NCI-H146 (cell line): ENCODE measurements around the gene ITPR1.

Experiments used
- DNase-seq: peaks from one replicate; lab custom pipeline; 2025; lab: John Stamatoyannopoulos, UW

Gene ITPR1

GRCh38 chr3:4720316-4721075 is 227.3 kb downstream of the ITPR1 start:
- DNase-seq: no peak

GRCh38 chr3:4721511-4721911 is 228.4 kb downstream of the ITPR1 start:
- DNase-seq: no peak

- DNase-seq: no peak
These were observed 229.0 kb downstream of the ITPR1 start for GRCh38 chr3:4722103-4722502.

GRCh38 chr3:4724051-4724629 is 231.0 kb downstream of the ITPR1 start:
- DNase-seq: no peak

- no peak for DNase-seq
These were observed 233.4 kb downstream of the ITPR1 start for GRCh38 chr3:4726549-4726948.

GRCh38 chr3:4729061-4729973 is 236.2 kb downstream of the ITPR1 start:
- DNase-seq: no peak

GRCh38 chr3:4730719-4731118 is 237.6 kb downstream of the ITPR1 start:
- DNase-seq: no peak

- DNase-seq: no peak
These were observed 238.5 kb downstream of the ITPR1 start for GRCh38 chr3:4731543-4732111.

- no peak for DNase-seq
These were observed 239.8 kb downstream of the ITPR1 start for GRCh38 chr3:4732925-4733324.

GRCh38 chr3:4734454-4734853 is 241.3 kb downstream of the ITPR1 start:
- DNase-seq: no peak

GRCh38 chr3:4735243-4735642 is 242.1 kb downstream of the ITPR1 start:
- no peak for DNase-seq

- no peak for DNase-seq
These were observed 243.2 kb downstream of the ITPR1 start for GRCh38 chr3:4736284-4736861.

GRCh38 chr3:4738737-4739274 is 245.7 kb downstream of the ITPR1 start:
- no peak for DNase-seq

GRCh38 chr3:4739289-4740236 is 246.4 kb downstream of the ITPR1 start:
- no peak for DNase-seq

- no peak for DNase-seq
These were observed 247.4 kb downstream of the ITPR1 start for GRCh38 chr3:4740397-4741105.

- DNase-seq: no peak
These were observed 247.9 kb downstream of the ITPR1 start for GRCh38 chr3:4741106-4741403.

GRCh38 chr3:4741404-4742307 is 248.5 kb downstream of the ITPR1 start:
- no peak for DNase-seq

- DNase-seq: no peak
These were observed 249.2 kb downstream of the ITPR1 start for GRCh38 chr3:4742359-4742758.

GRCh38 chr3:4743371-4743770 is 250.2 kb downstream of the ITPR1 start:
- DNase-seq: no peak
